Central memory CD8-positive, alpha-beta T cell (primary cell): Measurements from ENCODE around the gene SLC25A26.

ENCODE experiments used
- ATAC-seq: fragments of 150-1000 bp; cut with Tn5 transposase; replicated peaks from 2 replicates; pipeline ENCODE4 v1.10.0; 2022; ENCODE audit warnings: mild to moderate bottlenecking, moderate FRiP score, moderate number of reproducible peaks; ENCODE audit not compliant: poor library complexity, severe bottlenecking; ENCODE audit errors: extremely low read depth
- DNase-seq, 2 donors: peaks; one replicate each; pipeline ENCODE4 v3.0.0; 2021; ENCODE audit warnings: low spot score in 2 of 2
- H3K27ac Mint-ChIP-seq: one replicate; pipeline ENCODE4 v1.8.0; 2022; ENCODE audit warnings: low read depth, mild to moderate bottlenecking, moderate library complexity, mixed read lengths
- H3K27me3 Mint-ChIP-seq: one replicate; pipeline ENCODE4 v1.8.0; 2022; ENCODE audit warnings: mixed read lengths
- H3K36me3 Mint-ChIP-seq: one replicate; pipeline ENCODE4 v1.8.0; 2022; ENCODE audit warnings: mild to moderate bottlenecking, moderate library complexity, mixed read lengths; ENCODE audit not compliant: insufficient read depth
- H3K4me1 Mint-ChIP-seq: one replicate; pipeline ENCODE4 v1.8.0; 2022; ENCODE audit warnings: mixed read lengths
- H3K4me3 Mint-ChIP-seq: one replicate; pipeline ENCODE4 v1.8.0; 2022; ENCODE audit warnings: mild to moderate bottlenecking, moderate library complexity, mixed read lengths
- H3K9me3 Mint-ChIP-seq: one replicate; pipeline ENCODE4 v1.8.0; 2022; ENCODE audit warnings: mixed read lengths

Gene SLC25A26

GRCh38 chr3:66372681-66373350, 152.0 kb downstream of the SLC25A26 start:
- Mint-ChIP-seq H3K4me3 (no peak overlapping the region), H3K9me3 (no peaks in the 10 kb centered on the region), H3K27me3 (no peaks in the 10 kb centered on the region), H3K4me1 (peaks cover 16% of the 10 kb centered on the region), H3K36me3 (peaks cover 18% of the 10 kb centered on the region), H3K27ac (peak overlapping the region; percentile 81)
- ATAC-seq: peak; percentile 91
- DNase-seq: peak in 1 of 2 donors; percentile 57

GRCh38 chr3:66376568-66376967, 155.8 kb downstream of the SLC25A26 start:
- peak overlapping the region; percentile 89 for H3K27ac Mint-ChIP-seq

GRCh38 chr3:66377800-66378199, 157.0 kb downstream of the SLC25A26 start:
- DNase-seq (no peak), ATAC-seq (peak; percentile 67)
- Mint-ChIP-seq H3K4me1 (peaks cover 11% of the 10 kb centered on the region), H3K36me3 (peaks cover 55% of the 10 kb centered on the region), H3K4me3 (peak overlapping the region; percentile 1), H3K27ac (peak overlapping the region; percentile 89), H3K9me3 (no peaks in the 10 kb centered on the region), H3K27me3 (no peaks in the 10 kb centered on the region)

More at GRCh38 chr3:66376568-66376967, 155.8 kb downstream of the SLC25A26 start:
- Mint-ChIP-seq H3K9me3 (no peaks in the 10 kb centered on the region), H3K36me3 (peaks cover 47% of the 10 kb centered on the region), H3K4me1 (peaks cover 17% of the 10 kb centered on the region), H3K4me3 (no peak overlapping the region), H3K27me3 (no peaks in the 10 kb centered on the region)
- DNase-seq (no peak), ATAC-seq (no peak)

GRCh38 chr3:66378256-66378655, 157.5 kb downstream of the SLC25A26 start:
- peaks cover 57% of the 10 kb centered on the region for H3K36me3 Mint-ChIP-seq
- no peaks in the 10 kb centered on the region for H3K27me3 Mint-ChIP-seq
- ATAC-seq (peak; percentile 51), DNase-seq (peak in 1 of 2 donors; percentile 25)
- peaks cover 11% of the 10 kb centered on the region for H3K4me1 Mint-ChIP-seq
- H3K9me3 Mint-ChIP-seq: no peaks in the 10 kb centered on the region
- no peak overlapping the region for H3K4me3 Mint-ChIP-seq
- peak overlapping the region; percentile 89 for H3K27ac Mint-ChIP-seq

DNA sequence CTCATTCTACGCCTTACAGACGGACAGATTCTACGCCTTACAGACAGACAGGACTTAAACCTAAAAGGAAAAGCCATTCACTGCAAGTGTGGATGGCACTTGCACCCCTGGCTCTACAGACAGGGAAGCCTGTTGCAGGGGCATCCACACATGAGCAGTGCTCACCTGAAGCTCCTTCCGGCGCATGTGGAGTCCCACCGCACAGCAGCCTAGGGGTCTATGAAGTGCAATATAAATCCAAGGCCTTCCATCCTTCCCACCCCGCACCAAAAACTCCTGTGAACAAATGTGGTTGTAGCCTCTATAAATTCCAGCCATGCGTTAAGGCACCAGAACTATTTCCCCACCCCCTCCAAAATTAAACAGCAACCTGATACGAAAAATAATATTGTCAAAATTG, 158.8 kb downstream of the SLC25A26 start:
- Mint-ChIP-seq H3K36me3 (peaks cover 68% of the 10 kb centered on the region), H3K4me3 (no peak overlapping the region), H3K4me1 (peaks cover 11% of the 10 kb centered on the region), H3K9me3 (no peaks in the 10 kb centered on the region), H3K27me3 (no peaks in the 10 kb centered on the region), H3K27ac (peak overlapping the region; percentile 13)
- no peak for ATAC-seq
- DNase-seq: no peak

DNA sequence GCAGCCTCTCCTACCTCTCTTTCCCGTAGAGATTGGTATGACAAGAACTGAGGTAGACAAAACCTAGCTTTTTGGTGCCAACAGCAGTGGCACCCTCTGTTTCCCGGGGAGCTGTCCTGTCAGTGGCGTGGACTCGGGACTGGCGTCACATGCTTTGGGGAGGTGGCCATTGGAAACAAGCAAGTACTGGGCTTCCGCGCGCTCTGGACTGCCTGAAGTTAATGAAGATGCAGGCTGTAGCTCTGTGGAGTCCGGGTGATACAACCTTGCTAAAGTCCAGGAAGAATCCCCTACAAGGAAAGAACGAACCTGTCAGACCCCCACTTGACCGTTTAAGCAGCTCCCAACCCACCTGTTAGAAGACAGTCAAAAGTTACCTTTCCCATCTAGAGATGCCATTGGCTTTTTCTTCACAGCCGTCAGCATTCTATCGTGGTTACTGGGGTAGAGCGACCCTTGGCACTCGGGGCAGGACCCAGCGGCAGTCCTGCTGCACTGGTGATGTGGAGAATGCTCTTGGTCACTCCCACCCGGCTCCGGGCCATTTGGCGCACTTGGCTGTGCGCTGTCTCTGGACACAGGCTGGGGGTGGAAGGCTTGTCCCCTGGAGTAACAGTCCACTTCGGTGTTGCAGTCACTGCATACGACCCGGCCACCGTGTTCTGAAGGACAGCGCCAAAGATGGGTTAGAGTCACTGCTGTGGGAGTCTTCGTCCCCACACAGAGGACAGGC, 159.6 kb downstream of the SLC25A26 start:
- Mint-ChIP-seq H3K36me3 (peaks cover 72% of the 10 kb centered on the region), H3K4me1 (peaks cover 11% of the 10 kb centered on the region), H3K9me3 (no peaks in the 10 kb centered on the region), H3K4me3 (no peak overlapping the region), H3K27me3 (no peaks in the 10 kb centered on the region), H3K27ac (peak overlapping the region; percentile 13)
- ATAC-seq (no peak), DNase-seq (no peak)

DNA sequence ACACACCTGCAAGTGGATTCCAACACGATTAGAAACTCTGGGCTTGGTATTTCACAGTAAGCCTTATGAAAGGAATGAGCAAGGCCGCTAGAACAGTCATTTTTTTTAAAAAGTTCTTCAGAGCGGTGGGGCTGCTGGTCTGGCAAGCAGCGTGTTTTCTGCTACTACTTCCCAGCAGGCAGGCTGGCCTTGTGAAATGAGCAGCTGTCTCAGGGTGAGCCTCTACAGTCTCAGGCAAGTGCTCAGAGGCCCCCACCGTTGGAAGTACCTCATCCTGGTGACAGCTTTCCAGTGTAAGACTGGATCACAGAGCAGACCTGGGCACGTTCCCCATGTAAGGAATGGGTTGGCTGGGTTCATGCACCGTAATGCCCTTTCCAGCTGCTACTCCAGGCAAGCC, 160.8 kb downstream of the SLC25A26 start:
- peaks cover 15% of the 10 kb centered on the region for H3K4me1 Mint-ChIP-seq
- no peak overlapping the region for H3K27ac Mint-ChIP-seq
- H3K9me3 Mint-ChIP-seq: no peaks in the 10 kb centered on the region
- H3K27me3 Mint-ChIP-seq: no peaks in the 10 kb centered on the region
- H3K4me3 Mint-ChIP-seq: no peak overlapping the region
- H3K36me3 Mint-ChIP-seq: peaks cover 67% of the 10 kb centered on the region
- ATAC-seq: no peak
- DNase-seq: no peak

- Mint-ChIP-seq H3K27me3 (no peaks in the 10 kb centered on the region), H3K9me3 (no peaks in the 10 kb centered on the region), H3K36me3 (peaks cover 69% of the 10 kb centered on the region), H3K27ac (no peak overlapping the region), H3K4me1 (peaks cover 20% of the 10 kb centered on the region), H3K4me3 (no peak overlapping the region)
- DNase-seq (no peak), ATAC-seq (no peak)
Measured at GRCh38 chr3:66382142-66382541, 161.3 kb downstream of the SLC25A26 start.

- H3K9me3 Mint-ChIP-seq: no peaks in the 10 kb centered on the region
- H3K36me3 Mint-ChIP-seq: peaks cover 64% of the 10 kb centered on the region
- ATAC-seq (no peak), DNase-seq (no peak)
- H3K4me3 Mint-ChIP-seq: no peak overlapping the region
- peaks cover 19% of the 10 kb centered on the region for H3K4me1 Mint-ChIP-seq
- H3K27me3 Mint-ChIP-seq: no peaks in the 10 kb centered on the region
- H3K27ac Mint-ChIP-seq: no peak overlapping the region
Measured at GRCh38 chr3:66383023-66383422, 162.2 kb downstream of the SLC25A26 start.

DNA sequence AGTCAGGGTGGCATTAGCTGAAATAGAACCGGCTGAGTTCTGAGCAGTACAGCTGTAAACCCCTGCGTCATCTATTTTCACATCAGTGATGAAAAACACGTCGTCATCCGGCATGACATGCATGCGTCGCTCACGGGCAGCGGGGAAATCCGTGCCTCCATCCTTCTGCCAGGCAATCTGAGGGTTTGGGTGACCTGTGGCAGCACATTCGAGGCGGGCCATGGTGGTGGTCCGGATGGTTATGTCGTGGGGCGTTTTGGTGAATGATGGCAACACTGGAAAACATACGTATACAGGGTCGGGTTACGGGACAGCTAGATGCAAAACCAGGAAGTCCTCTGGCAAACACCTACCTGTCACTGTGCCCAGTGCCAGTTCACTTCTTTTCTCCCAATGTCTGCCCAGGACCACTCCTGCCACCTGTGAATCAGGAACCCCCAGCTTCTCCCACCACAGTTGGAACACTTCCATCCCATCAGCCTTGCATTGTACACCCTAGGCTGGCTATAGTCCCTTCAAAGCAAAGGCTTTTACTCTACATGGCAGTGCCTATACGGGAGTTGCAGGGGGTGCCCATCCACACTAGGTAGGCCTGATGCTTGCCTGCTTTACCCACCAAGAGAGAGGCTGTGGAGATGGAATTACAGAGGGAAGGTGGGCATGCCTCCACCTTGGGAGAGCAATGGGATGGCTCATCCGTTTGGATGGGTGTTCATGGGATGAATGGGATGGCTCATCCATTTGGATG, 163.4 kb downstream of the SLC25A26 start:
- ATAC-seq (no peak), DNase-seq (no peak)
- Mint-ChIP-seq H3K9me3 (no peaks in the 10 kb centered on the region), H3K4me1 (peaks cover 22% of the 10 kb centered on the region), H3K27ac (peak overlapping the region; percentile 26), H3K36me3 (peaks cover 58% of the 10 kb centered on the region), H3K4me3 (no peak overlapping the region), H3K27me3 (no peaks in the 10 kb centered on the region)

DNA sequence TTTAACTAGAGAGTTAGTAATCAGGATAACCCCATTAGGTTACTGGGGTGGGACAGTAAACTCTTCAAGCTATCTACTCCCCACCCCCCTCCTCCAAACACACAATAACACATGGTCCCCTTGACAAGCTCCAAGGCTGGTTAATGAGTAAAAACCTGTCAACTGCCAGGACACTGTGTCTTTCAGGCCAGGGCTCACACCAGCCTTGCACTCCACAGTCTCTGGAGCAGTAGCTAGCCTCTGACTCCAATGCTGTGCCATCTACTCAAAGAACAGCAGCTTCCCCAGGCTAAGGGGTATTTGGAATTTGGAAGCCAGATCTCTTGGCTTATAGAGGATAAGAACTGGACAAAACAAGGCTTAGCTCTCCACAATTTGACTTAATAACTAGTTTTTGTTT, 164.3 kb downstream of the SLC25A26 start:
- no peak for ATAC-seq
- Mint-ChIP-seq H3K4me1 (peaks cover 29% of the 10 kb centered on the region), H3K4me3 (no peak overlapping the region), H3K27me3 (no peaks in the 10 kb centered on the region), H3K27ac (no peak overlapping the region), H3K9me3 (no peaks in the 10 kb centered on the region), H3K36me3 (peaks cover 52% of the 10 kb centered on the region)
- no peak for DNase-seq

- ATAC-seq: no peak
- Mint-ChIP-seq H3K27ac (peak overlapping the region; percentile 69), H3K4me1 (peaks cover 35% of the 10 kb centered on the region), H3K9me3 (no peaks in the 10 kb centered on the region), H3K4me3 (no peak overlapping the region), H3K27me3 (no peaks in the 10 kb centered on the region), H3K36me3 (peaks cover 41% of the 10 kb centered on the region)
- no peak for DNase-seq
Measured at GRCh38 chr3:66386011-66386924, 165.5 kb downstream of the SLC25A26 start.
